Measurements from ENCODE around the gene ZNF146.
"Not testable (repeated sequence)": the region's sequence is repeated elsewhere in the genome, so short reads cannot be mapped to it uniquely, and the experiment has no call there.

Gene ZNF146

DNA sequence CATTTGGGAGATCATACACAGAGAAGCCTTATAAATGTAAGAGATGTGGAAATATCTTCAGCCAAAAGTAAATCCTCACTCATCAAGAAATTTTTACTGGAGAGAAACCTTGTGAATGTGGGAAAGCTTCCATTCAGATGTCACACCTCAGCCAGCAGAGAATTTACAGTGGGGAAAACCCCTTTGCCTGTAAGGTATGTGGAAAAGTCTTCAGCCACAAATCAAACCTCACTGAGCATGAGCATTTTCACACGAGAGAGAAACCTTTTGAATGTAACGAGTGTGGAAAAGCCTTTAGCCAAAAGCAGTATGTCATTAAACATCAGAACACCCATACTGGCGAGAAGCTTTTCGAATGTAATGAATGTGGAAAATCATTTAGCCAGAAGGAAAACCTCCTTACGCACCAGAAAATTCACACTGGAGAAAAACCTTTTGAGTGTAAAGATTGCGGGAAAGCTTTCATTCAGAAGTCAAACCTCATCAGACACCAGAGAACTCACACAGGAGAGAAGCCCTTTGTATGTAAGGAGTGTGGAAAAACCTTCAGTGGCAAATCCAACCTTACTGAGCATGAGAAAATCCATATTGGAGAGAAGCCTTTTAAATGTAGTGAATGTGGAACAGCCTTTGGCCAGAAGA, 21.5 kb downstream of the ZNF146 start:
- DNase-seq (ENCODE audit: low read depth in 2 of 2) = no peak

DNA sequence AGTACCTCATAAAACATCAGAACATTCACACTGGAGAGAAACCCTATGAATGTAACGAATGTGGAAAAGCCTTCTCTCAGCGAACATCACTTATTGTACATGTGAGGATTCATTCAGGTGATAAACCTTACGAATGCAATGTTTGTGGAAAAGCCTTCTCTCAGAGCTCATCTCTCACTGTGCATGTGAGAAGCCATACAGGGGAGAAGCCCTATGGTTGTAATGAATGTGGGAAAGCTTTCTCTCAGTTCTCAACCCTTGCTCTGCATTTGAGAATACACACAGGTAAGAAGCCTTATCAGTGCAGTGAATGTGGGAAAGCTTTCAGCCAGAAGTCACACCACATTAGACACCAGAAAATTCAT, 22.0 kb downstream of the ZNF146 start:
- DNase-seq (ENCODE audit: low read depth in 2 of 2) = no peak

DNA sequence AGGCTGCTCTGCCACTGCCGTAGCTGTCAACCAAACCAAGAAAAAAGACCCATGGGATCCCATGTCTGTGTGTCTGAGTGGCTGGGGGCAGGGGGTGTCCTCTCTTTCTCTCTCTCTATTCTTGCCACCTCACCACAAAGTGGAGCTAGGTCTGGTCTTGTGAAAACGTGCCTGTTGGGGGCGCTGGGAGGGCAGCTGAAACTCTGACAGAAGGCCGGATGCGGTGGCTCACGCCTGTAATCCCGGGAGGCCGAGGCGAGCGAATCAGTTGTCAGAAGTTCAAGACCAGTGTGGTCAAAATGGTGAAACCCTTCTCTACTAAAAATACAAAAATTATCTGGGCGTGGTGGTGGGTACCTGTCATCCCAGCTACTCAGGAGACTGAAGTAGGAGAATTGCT, 29.2 kb downstream of the ZNF146 start:
- DNase-seq (ENCODE audit: low read depth in 2 of 2) = no peak

DNA sequence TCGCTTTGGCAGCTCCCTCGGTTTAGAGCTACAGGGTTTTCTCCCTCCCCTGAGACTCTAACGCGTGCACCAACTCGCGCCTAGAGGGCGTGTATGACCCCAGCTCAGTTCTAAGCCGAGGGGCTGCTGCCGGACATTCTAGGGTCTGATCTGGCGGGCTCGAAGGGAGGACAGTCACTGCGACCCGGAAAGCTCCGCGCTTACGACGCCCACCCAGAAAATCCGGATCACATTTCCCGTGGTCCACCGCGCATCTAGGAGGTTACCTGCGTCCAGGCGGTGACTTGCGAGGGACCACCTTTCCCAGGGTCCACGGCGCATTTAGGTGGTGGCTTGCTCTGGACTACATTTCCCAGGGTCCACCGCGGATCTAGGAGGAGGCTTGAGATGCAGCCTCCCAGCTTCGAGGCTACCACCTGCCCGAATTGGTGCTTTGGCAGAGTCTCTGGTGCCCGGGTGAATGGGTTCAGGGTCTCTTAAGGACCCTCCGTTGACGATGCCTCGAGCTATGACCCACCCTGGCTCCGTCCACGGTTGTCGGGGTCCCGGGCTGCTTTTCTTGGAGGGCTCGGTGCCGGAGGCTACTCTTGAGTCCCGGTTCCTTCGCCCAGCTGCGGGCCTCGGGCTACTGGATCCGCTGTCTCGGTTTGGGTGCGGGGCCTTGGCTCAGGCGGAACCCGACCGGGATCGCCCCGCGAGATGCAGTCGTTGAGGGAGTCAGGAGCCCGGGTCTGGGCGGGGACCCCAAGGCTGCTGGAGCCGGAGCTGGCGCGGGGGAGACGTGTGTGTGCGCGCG, 30.5 kb downstream of the ZNF146 start:
- DNase-seq (ENCODE audit: low read depth in 2 of 2) = no peak

DNA sequence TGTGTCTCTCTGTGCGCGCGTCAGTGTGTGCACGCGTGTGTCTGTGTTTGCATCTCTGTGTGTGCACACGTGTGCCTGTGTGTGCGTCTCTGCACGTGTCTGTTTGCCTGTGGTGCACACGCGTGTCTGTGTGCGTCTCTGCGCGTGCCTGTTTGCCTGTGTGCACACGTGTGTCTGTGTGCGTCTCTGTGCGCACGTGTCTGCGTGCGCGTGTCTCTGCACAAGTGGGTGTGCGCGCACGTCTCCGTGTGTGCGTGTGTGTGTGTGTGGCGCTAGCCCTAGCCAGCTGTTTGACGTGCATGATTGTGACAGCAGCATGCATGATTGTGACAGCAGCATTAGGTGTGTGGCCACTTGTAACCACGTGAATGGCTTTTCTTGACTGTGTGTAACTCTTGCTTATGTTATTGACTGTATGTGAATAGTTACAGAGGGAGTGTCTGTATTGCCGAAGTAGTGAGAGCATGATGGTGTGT, 31.1 kb downstream of the ZNF146 start:
- no peak for DNase-seq (ENCODE audit: low read depth in 2 of 2)

DNA sequence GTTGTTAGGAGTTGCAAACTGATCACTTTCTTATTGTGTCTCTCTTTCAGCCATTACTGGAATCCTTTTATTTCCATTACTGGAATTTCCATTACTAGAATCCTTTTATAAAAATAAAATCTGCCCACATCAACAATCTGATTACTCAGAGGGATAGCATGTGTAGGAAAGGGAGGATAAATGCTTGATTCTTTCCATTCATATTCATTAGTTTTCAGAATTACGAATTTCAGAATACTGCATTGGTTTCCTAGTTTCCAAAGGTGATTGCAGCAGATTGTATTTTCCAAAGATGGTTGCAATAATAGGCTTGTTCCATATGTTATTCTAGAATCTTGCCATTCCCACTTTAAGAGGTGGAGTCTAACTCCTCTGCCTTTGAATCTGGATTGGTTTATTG, 37.1 kb downstream of the ZNF146 start:
- DNase-seq (ENCODE audit: low read depth in 2 of 2) = no peak

DNA sequence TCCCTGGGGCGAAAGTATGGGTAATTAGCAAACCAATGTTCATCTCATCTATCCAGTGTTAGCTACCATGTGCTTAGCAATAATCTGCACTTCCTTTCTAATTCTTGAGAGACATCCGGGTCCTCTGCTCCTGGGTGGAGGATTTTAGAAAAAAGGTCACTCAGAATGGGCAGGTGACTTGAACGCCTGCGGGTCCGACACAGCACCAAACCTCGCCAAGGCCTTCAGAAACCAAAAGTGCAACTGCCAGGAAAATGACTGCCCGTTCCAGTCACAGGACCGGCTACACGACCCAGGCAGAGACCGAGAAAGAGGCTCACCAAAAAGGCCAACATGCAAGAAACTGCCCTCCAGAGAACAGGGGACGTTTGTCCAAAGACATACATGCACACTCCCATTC, 39.9 kb downstream of the ZNF146 start:
- no peak for DNase-seq (ENCODE audit: low read depth in 2 of 2)

DNA sequence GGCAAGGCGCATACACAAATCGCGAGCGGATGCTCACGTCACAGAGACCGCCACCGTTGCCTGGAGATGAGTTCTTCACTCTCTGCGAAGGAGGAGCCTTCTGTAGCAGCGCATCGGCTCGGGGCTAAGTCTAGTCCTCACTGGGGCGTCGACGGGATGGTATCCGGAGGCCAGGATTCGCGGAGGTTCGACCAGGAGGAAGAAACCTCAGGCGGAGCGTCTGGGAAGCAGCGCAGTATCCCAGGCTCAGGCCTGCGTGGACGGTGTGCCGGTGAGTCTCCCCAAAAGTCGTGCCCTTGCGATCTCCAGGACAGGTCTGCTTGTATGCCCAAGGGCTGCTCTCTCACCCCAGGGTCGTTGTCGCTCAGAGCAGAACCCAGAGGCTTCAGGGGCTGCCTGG, 40.4 kb downstream of the ZNF146 start:
- DNase-seq (ENCODE audit: low read depth in 2 of 2) = no peak

DNA sequence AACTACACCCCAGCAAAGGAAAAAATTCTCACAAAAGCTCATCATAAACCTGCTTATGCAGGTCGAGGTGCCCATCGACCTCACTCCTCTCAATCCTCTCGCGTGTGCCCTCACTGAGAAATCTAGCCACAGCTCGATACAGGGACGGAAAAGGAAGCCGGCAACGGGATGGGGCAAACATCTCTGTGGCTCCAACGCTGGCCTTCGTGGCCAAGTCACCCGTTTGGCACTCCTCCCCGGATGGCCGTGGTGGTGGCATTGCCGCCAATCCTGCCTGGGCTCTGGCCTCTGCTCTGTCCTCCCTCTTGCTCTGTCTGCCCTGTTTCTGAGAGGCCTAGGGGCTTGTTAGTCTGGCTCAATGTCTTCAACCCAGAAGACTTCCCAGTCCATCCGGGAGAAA, 41.2 kb downstream of the ZNF146 start:
- DNase-seq (ENCODE audit: low read depth in 2 of 2) = no peak

DNA sequence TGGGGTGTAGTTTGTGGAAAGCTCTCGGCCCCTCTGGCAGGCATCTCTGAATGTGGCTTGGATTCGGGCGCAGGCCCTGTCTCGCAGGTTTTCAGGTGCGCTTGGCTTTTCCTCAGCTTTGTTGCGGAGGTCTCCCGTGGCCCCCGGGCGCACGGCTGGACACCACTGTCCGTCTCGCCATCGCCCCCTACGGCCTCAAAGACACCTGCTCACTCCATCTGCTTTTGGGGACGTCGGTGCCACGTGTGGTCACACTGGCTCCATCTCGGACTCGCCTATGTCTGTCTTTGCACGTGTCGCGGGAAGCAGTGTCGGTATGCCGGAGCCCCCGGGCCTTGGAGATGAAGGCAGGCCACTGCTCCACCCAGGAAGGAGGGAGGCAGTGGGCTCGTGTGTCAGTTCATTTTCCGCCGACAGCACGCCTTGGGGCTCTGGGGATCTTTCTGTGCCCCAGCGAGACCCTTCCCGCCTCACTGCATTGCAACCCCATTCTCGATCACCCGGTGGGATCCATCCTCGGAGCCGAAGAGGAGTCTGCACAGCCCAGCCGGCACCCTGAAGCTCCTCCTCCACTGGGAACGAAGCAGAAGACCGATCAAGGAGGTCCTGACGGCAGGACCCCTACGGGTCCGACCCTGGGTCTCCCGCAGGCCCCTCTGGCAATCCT, 42.1 kb downstream of the ZNF146 start:
- no peak for DNase-seq (ENCODE audit: low read depth in 2 of 2)

DNA sequence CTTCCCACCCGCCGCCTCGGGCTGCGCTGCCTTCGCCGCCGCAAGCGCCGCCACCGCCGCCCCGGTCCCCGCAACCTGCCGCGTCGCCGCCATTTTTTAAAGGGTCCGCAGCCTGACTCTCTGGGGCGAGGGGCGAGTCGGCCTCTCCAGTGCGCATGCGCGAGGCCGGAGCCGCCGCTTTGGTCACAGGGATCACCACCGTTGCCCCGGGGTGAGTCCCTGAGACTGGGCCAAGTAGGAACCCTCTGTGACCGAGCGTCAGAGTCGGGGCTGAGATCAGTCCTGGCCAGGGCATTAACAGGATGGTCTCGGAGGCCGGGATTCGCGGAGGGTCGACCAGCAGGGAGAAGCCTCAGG, 42.6 kb downstream of the ZNF146 start:
- DNase-seq (ENCODE audit: low read depth in 2 of 2) = no peak

DNA sequence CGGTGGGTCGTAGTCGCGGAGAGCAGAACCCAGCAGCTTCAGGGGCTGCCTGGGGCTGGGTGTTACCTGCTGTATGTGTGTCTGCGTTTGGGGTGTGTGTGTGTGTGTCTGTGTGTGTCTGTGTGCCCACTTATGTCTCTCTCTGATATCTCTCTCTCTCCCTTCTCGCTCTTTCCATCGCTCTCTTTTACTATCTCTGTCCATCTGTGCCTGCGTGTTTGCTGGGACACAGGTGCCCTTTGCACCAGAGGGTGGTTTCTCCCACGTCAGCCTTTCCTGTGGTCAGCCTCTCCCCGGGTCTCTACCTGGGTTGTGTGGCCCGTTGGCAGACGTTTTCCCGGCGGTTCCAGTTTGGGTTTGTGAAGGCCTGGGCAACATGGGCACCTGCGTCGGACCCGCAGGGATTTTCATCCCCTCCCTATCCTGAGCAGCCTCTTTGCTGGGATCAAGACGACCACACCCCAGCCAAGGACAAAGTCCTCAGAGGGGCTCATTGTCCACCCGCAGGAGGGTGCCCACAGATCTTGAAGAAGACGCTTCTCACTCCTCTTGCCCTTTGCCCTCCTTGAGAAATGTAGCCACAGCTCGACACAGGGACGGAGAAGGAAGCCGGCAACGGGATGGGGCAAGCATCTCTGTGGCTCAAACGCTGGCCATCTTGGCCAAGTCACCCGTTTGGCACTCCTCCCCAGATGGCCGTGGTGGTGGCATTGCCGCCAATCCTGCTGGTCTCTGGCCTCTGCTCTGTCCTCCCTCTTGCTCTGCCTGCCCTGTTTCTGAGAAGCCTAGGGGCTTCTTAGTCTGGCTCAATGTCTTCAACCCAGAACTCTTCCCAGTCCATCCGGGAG, 43.3 kb downstream of the ZNF146 start:
- no peak for DNase-seq (ENCODE audit: low read depth in 2 of 2)

DNA sequence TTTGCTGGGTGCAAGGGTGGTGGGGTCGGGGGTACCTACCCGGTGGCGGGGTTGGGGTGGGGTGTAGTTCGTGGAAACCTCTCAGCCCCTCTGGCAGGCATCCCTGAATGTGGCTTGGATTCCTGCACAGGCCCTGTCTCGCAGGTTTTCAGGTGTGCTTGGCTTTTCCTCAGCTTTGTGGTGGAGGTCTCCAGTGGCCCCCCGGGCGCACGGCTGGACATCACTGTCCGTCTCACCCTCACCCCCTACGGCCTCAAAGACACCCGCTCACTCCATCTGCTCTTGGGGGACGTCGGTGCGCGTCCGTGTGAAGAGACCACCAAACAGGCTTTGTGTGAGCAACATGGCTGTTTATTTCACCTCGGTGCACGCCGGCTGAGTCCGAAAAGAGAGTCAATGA, 44.3 kb downstream of the ZNF146 start:
- no peak for DNase-seq (ENCODE audit: low read depth in 2 of 2)

DNA sequence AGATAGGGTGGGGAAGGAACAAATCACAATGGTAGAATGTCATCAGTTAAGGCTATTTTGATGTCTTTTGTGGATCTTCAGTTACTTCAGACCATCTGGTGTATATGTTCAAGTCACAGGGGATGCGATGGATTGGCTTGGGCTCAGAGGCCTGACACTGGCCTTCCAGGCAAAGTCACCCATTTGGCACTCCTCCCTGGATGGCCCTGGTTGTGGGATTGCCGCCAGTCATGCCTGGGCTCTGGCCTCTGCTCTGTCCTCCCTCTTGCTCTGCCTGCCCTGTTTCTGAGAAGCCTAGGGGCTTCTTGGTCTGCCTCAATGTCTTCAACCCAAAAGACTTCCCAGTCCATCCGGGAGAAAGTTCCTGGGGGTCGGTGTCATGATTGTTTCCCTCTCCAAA, 50.2 kb downstream of the ZNF146 start:
- DNase-seq (ENCODE audit: low read depth in 2 of 2) = no peak

DNA sequence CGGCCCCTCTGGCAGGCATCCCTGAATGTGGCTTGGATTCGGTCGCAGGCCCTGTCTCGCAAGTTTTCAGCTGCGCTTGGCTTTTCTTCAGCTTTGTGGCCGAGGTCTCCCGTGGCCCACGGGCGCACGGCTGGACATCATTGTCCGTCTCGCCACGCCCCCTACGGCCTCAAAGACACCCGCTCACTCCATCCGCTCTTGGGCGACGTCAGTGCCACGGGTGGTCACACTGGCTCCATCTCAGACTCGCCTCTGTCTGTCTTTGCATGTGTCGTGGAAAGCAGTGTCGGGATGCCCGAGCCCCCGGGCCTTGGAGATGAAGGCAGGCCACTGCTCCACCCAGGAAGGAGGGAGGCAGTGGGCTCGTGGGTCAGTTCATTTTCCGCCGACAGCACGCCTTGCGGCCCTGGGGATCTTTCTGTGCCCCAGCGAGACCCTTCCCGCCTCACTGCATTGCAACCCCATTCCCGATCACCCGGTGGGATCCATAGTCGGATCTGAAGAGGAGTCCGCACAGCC, 51.0 kb downstream of the ZNF146 start:
- no peak for DNase-seq (ENCODE audit: low read depth in 2 of 2)

DNA sequence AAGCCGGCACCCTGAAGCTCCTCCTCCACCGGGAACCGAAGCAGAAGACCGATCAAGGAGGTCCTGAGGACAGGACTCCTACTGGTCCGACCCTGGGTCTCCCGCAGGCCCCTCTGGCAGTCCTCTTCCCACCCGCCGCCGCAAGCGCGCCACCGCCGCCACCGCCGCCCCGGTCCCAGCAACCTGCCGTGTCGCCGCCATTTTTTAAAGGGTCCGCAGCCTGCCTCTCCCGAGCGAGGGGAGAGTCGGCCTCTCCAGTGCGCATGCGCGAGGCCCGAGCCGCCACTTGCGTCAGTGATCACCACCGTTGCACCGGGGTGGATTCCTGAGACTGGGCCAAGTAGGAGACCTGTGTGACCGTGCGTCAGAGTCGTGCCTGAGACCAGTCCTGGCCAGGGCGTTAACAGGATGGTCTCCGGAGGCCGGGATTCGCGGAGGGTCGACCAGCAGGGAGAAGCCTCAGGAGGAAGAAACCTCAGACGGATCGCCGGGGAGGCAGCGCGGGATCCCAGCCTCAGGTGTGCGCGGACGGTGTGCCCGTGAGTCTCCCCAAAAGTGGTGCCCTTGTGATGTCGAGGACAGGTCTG, 51.6 kb downstream of the ZNF146 start:
- no peak for DNase-seq (ENCODE audit: low read depth in 2 of 2)

DNA sequence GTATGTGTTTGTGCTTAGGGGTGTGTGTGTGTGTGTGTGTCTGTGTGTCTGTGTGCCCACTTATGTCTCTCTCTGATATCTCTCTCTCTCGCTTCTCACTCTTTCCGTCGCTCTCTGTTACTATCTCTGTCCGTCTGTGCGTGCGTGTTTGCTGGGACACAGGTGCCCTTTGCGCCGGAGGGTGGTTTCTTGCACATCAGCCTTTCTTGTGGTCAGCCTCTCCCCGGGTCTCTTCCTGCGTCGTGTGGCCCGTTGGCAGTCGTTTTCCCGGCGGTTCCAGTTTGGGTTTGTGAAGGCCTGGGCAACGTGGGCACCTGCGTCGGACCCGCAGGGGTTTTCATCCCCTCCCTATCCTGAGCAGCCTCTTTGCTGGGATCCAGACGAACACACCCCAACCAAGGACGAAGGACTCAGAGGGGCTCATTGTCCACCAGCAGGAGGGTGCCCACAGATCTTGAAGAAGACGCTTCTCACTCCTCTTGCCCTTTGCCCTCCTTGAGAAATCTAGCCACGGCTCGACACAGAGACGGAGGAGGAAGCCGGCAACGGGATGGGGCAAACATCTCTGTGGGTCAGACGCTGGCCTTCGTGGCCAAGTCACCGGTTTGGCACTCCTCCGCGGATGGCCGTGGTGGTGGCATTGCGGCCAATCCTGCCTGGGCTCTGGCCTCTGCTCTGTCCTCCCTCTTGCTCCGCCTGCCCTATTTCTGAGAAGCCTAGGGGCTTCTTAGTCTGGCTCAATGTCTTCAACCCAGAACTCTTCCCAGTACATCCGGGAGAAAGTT, 52.3 kb downstream of the ZNF146 start:
- DNase-seq (ENCODE audit: low read depth in 2 of 2) = no peak

DNA sequence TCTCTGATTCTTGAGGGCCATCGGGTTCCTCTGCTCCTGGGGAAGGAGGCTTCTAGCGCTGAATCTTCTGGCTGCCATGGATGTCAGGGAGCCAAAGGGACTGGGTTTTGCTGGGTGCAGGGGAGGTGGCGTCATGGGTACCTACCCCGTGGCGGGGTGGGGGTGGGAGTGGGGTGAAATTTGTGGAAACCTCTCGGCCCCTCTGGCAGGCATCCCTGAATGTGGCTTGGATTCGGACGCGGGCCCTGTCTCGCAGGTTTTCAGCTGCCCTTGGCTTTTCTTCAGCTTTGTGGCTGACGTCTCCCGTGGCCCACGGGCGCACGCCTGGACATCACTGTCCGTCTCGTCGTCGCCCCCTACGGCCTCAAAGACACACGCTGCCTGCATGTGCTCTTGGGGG, 53.2 kb downstream of the ZNF146 start:
- DNase-seq (ENCODE audit: low read depth in 2 of 2) = not testable (repeated sequence)

DNA sequence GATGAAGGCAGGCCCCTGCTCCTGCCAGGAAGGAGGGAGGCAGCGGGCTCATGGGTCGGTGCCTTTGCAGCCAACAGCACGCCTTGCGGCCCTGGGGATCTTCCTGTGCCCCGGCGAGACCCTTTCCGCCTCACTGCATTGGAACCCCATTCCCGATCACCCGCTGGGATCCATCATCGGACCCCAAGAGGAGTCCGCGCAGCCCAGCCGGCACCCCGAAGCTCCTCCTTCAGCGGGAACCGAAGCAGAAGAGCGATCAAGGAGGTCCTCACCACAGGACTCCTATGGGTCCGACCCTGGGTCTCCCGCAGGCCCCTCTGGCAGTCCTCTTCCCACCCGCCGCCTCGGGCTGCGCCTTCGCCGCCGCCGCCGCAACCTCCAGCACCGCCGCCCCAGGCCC, 53.7 kb downstream of the ZNF146 start:
- not testable (repeated sequence) for DNase-seq (ENCODE audit: low read depth in 2 of 2)

DNA sequence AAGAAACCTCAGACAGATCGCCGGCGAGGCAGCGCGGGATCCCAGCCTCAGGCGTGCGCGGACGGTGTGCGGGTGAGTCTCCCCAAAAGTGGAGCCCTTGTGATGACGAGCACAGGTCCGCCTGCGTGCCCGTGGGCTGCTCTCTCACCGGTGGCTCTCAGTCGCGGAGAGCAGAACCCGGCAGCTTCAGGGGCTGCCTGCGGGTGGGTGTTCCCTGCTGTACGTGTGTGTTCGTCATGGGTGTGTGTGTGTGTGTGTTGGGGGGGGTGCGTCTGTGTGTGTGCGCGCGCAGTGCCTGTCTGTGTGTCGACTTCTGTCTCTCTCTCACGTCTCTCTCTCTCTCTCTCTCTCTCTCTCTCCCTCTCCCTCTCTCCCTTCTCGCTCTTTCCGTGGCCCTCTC, 54.4 kb downstream of the ZNF146 start:
- not testable (repeated sequence) for DNase-seq (ENCODE audit: low read depth in 2 of 2)
